ENCODE results near the gene SPPL2B.

GRCh38 chr19:2339644-2340310 lies 11.3 kb downstream of the SPPL2B start:
- TF ChIP-seq POLR2A (IDR thresholded peaks at IDR 0.05) (no peak), CTCF (IDR thresholded peaks at IDR 0.05) (no peak)

Measured in Peyer's patch (tissue), 4 donors.